ENCODE results near the gene GMPR2.

- no peak for TF ChIP-seq CTCF (IDR thresholded peaks at IDR 0.05; ENCODE audit: poor library complexity)
- no peak for TF ChIP-seq EZH2phosphoT487 (IDR thresholded peaks at IDR 0.05; ENCODE audit: low read depth, severe bottlenecking, unreplicated experiment)
- no peak for TF ChIP-seq EZH2 (IDR thresholded peaks at IDR 0.05; ENCODE audit: borderline replicate concordance)
Observed at GRCh38 chr14:24262821-24263733, 30.3 kb downstream of the GMPR2 start, which contains the start of gene TGM1.

Measured in hepatocyte (in vitro differentiated cells).